GM12878 (cell line): ENCODE measurements around the gene AP4S1. TPM values are rescaled to one million over a fixed set of nuclear protein-coding genes. Genes with fewer than 3 reads are reported as not detected.

Source experiments
- ATAC-seq: fragments of 200-7000 bp; cut with Tn5 transposase; 3 replicates; pipeline ENCODE4 v1.9.1; 2020; ENCODE audit warnings: mild to moderate bottlenecking, moderate library complexity
- BruUV-seq: library from RNA; stranded (reverse); fragments of 400-500 nt; replicated peaks from 2 replicates; lab custom pipeline; 2021; lab: Mats Ljungman, UMichigan
- CTCF ChIA-PET: fragments of 300-600 bp; sonication (Branson Sonifier 250); formaldehyde crosslinking; extraction: SDS; loops from one replicate; lab custom pipeline; 2021; ENCODE audit warnings: inconsistent platforms; lab: Yijun Ruan, JAX
- POLR2A ChIA-PET: fragments of 350-600 bp; formaldehyde crosslinking; extraction: SDS; loops from one replicate; lab custom pipeline; 2021; ENCODE audit warnings: inconsistent platforms; lab: Charles Lee
- RAD21 ChIA-PET: fragments of 300-600 bp; sonication (Branson Sonifier 250); formaldehyde crosslinking; loops from one replicate; lab custom pipeline; 2023; ENCODE audit warnings: antibody characterized with exemption; ENCODE audit not compliant: unreplicated experiment; lab: Charles Lee
- SMC1A ChIA-PET: fragments of 300-600 bp; sonication (Branson Sonifier 250); formaldehyde crosslinking; loops from one replicate; lab custom pipeline; 2023; ENCODE audit not compliant: unreplicated experiment, uncharacterized antibody; lab: Charles Lee
- DNase-seq: peaks from one replicate; pipeline ENCODE4 v3.0.0-alpha.2; 2011; ENCODE audit warnings: low read depth, low spot score
- FAIRE-seq: peaks from 3 replicates; lab custom pipeline; 2011; peaks lifted over from hg19 to GRCh38; lab: Jason Lieb, UNC
- H2AFZ ChIP-seq: 2 replicates; pipeline ENCODE4 v1.6.0; 2011; ENCODE audit warnings: low read depth, low read length, control low read depth; ENCODE audit not compliant: control insufficient read depth
- H3K27ac ChIP-seq: 2 replicates; pipeline ENCODE4 v1.5.1; 2011; ENCODE audit warnings: control low read depth; ENCODE audit not compliant: control insufficient read depth, insufficient read depth
- H3K27me3 ChIP-seq, 2 experiments: replicated peaks in 1 of 2; 2 replicates each; pipeline versions ENCODE4 v1.6.0 to v1.6.1; 2011; ENCODE audit warnings: low read length in 1 of 2; ENCODE audit not compliant: control insufficient read depth in 2 of 2, insufficient read depth in 2 of 2
- H3K36me3 ChIP-seq, 2 experiments: 2 replicates each; pipeline ENCODE4 v1.5.1; 2011; ENCODE audit warnings: low read length in 1 of 2; ENCODE audit not compliant: control insufficient read depth in 2 of 2, insufficient read depth in 2 of 2
- H3K4me1 ChIP-seq: 2 replicates; pipeline ENCODE4 v1.6.1; 2011; ENCODE audit warnings: mild to moderate bottlenecking, low read length, moderate library complexity, mixed read lengths; ENCODE audit not compliant: control insufficient read depth, insufficient read depth
- H3K4me2 ChIP-seq: 2 replicates; pipeline ENCODE4 v1.6.0; 2011; ENCODE audit warnings: control low read depth; ENCODE audit not compliant: control insufficient read depth, insufficient read depth
- H3K4me3 ChIP-seq: fragments of 200-600 bp; sonication (generic); 2 replicates; pipeline ENCODE4 v1.5.1; 2016
- H3K79me2 ChIP-seq: 2 replicates; pipeline ENCODE4 v1.6.0; 2011; ENCODE audit warnings: low read length; ENCODE audit not compliant: control insufficient read depth, insufficient read depth
- H3K9ac ChIP-seq: 2 replicates; pipeline ENCODE4 v1.8.0; 2011; ENCODE audit warnings: low read length, control low read depth, mixed read lengths; ENCODE audit not compliant: control insufficient read depth, insufficient read depth
- H3K9me3 ChIP-seq: replicated peaks from 3 replicates; pipeline ENCODE4 v1.5.1; 2011; ENCODE audit warnings: mild to moderate bottlenecking, low read length; ENCODE audit not compliant: control insufficient read depth, insufficient read depth
- H4K20me1 ChIP-seq: 2 replicates; pipeline ENCODE4 v1.6.0; 2011; ENCODE audit not compliant: control insufficient read depth, insufficient read depth
- ATF2 ChIP-seq: IDR thresholded peaks from 2 replicates; pipeline ENCODE4 v1.6.1; 2012; ENCODE audit warnings: low read length, inconsistent platforms
- BMI1 ChIP-seq: fragments of 450-650 bp; IDR thresholded peaks from 2 replicates; pipeline ENCODE4 v1.6.1; 2016; ENCODE audit warnings: mild to moderate bottlenecking, moderate library complexity, borderline replicate concordance
- CBX5 ChIP-seq: sonication (generic); IDR thresholded peaks from 2 replicates; pipeline ENCODE4 v1.6.1; 2016; ENCODE audit warnings: low read depth, moderate library complexity, mild to moderate bottlenecking, inconsistent platforms
- CTCF ChIP-seq, 3 experiments: IDR thresholded peaks in 2 of 3; conservative IDR thresholded peaks in 1 of 3; 2 replicates each; pipeline ENCODE4 v1.5.1; 2011; ENCODE audit warnings: low read depth in 3 of 3, low read length in 3 of 3, mild to moderate bottlenecking in 3 of 3, control low read depth in 2 of 3, moderate library complexity in 2 of 3, inconsistent platforms in 1 of 3, mixed read lengths in 1 of 3; ENCODE audit not compliant: control insufficient read depth in 2 of 3, insufficient read depth in 1 of 3; ENCODE audit errors: extremely low read depth in 1 of 3
- IKZF1 ChIP-seq: fragments of 450-650 bp; conservative IDR thresholded peaks from 2 replicates; pipeline ENCODE4 v1.6.1; 2017; ENCODE audit warnings: antibody characterized with exemption, mild to moderate bottlenecking
- IKZF2 ChIP-seq, 2 experiments: fragments of 450-650 bp; IDR thresholded peaks; 2 replicates each; pipeline ENCODE4 v1.6.1; 2017; ENCODE audit warnings: mild to moderate bottlenecking in 2 of 2, moderate library complexity in 2 of 2
- KAT2A ChIP-seq: conservative IDR thresholded peaks from 2 replicates; pipeline ENCODE4 v1.6.1; 2011; ENCODE audit warnings: low read depth, low read length; ENCODE audit not compliant: control insufficient read depth
- STAT3 ChIP-seq: IDR thresholded peaks from 2 replicates; pipeline ENCODE4 v1.6.1; 2011; ENCODE audit warnings: low read depth, low read length, improper control_type of control experiment
- ZNF384 ChIP-seq: IDR thresholded peaks from 2 replicates; pipeline ENCODE4 v1.6.1; 2012; ENCODE audit warnings: low read depth, mild to moderate bottlenecking, low read length, improper control_type of control experiment, borderline replicate concordance
- WGBS: methylation state at CpG from one replicate; pipeline ENCODE4 v1.1.6; 2016; ENCODE audit warnings: low lambda C conversion rate; ENCODE audit not compliant: insufficient replicate concordance, insufficient coverage; ENCODE audit errors: missing lambda C conversion rate; 5-methylcytosine and 5-hydroxymethylcytosine counted together
- in situ Hi-C: fragments of 300-500 bp; cut with MboI; formaldehyde crosslinking; loops from 9 replicates; pipeline ENCODE4 v1.14.3; 2018; ENCODE audit warnings: mixed read lengths
- intact Hi-C: fragments of 100-400 bp; cut with micrococcal nuclease; formaldehyde crosslinking; loops from one replicate; pipeline ENCODE4 v1.14.2; 2022; ENCODE audit not compliant: unreplicated experiment
- polyA plus RNA-seq, 11 experiments: library from polyadenylated mRNA; depleted of rRNA in 4 of 11; unstranded in 6 of 11; stranded (reverse) in 5 of 11; fragments of >200 nt; fragmentation: Nextera tagmentation in 4 of 11; fragmentation: Illumina TruSeq in 1 of 11; extraction: Ambion mirVana in 4 of 11; extraction: Trizol in 1 of 11; gene quantifications; 1 replicate in 1 of 11; 2 replicates in 10 of 11; pipeline versions ENCODE4 v1.2.1 to v1.2.3, GENCODE V29; 2011 to 2016; ENCODE audit warnings: inconsistent platforms in 2 of 11, missing spikeins in 2 of 11, low read depth in 1 of 11
- total RNA-seq, 4 experiments: library from RNA; depleted of rRNA in 3 of 4; stranded (reverse); fragments of >200 nt in 3 of 4; fragmentation: Illumina TruSeq in 1 of 4; extraction: Trizol in 1 of 4; gene quantifications; 2 replicates each; pipeline versions ENCODE4 v1.2.1 to v1.2.3, GENCODE V29; 2013 to 2021

Gene AP4S1
- total and polyA plus RNA-seq, 10 of the 15 experiments (the other 5 are each of a cell fraction or from before 2014, with no cell fraction given): 3.6 to 9.0 (median 5.7) TPM

GRCh38 chr14:31126680-31127079 lies 101.2 kb downstream of the AP4S1 start:
- ChIA-PET POLR2A (no interaction called here), RAD21 (interaction anchor here (1.4 kb wide), 1 partner anchor 232 kb away, joined by 4 read pairs; no protein-coding TSS in a partner anchor), CTCF (interaction anchor here (1.2 to 1.4 kb wide), 2 partner anchors 17 to 228 kb away, joined by 3 read pairs; no protein-coding TSS in a partner anchor), SMC1A (interaction anchor here (1.0 kb wide), 1 partner anchor 22 kb away, joined by 4 read pairs; no protein-coding TSS in a partner anchor)
- peaks cover 11% of the 10 kb centered on the region for H3K4me1 ChIP-seq
- H3K9me3 ChIP-seq: no peaks in the 10 kb centered on the region
- BruUV-seq: no TSS peak
- no peak overlapping the region for H2AFZ ChIP-seq
- TF ChIP-seq ZNF384 (no peak), CTCF (IDR thresholded peaks at IDR 0.05 in 2 of 3, conservative IDR thresholded peaks at IDR 0.05 in 1 of 3; ENCODE audit: control insufficient read depth in 2 of 3, extremely low read depth in 1 of 3, insufficient read depth in 1 of 3, low read depth in 3 of 3, low read length in 3 of 3) (no peak), IKZF2 (IDR thresholded peaks at IDR 0.05) (no peak), BMI1 (no peak), KAT2A (no peak), CBX5 (no peak), IKZF1 (no peak), STAT3 (no peak), ATF2 (no peak)
- FAIRE-seq (no peak), DNase-seq (no peak), ATAC-seq (no peak)
- 100% methylated on average over 4 of the region's 7 CpGs for WGBS
- no peaks in the 10 kb centered on the region for H3K27me3 ChIP-seq
- in situ Hi-C loops: no loop called here
- no peaks in the 10 kb centered on the region for H3K79me2 ChIP-seq
- intact Hi-C loops: no loop called here
- H4K20me1 ChIP-seq: no peaks in the 10 kb centered on the region; the same call in 1 of the 2 replicates
- H3K4me2 ChIP-seq: no peak overlapping the region
- peaks cover 16 to 40% of the 10 kb centered on the region in 2 experiments for H3K36me3 ChIP-seq
- H3K27ac ChIP-seq: no peak overlapping the region
- H3K9ac ChIP-seq: no peak overlapping the region
- H3K4me3 ChIP-seq: no peak overlapping the region
